D341Med (cell line): Measurements from ENCODE around the gene ACACB.

ENCODE experiments used
- DNase-seq: peaks from one replicate; pipeline ENCODE4 v3.0.0; 2012; ENCODE audit warnings: low spot score

ACACB gene

DNA sequence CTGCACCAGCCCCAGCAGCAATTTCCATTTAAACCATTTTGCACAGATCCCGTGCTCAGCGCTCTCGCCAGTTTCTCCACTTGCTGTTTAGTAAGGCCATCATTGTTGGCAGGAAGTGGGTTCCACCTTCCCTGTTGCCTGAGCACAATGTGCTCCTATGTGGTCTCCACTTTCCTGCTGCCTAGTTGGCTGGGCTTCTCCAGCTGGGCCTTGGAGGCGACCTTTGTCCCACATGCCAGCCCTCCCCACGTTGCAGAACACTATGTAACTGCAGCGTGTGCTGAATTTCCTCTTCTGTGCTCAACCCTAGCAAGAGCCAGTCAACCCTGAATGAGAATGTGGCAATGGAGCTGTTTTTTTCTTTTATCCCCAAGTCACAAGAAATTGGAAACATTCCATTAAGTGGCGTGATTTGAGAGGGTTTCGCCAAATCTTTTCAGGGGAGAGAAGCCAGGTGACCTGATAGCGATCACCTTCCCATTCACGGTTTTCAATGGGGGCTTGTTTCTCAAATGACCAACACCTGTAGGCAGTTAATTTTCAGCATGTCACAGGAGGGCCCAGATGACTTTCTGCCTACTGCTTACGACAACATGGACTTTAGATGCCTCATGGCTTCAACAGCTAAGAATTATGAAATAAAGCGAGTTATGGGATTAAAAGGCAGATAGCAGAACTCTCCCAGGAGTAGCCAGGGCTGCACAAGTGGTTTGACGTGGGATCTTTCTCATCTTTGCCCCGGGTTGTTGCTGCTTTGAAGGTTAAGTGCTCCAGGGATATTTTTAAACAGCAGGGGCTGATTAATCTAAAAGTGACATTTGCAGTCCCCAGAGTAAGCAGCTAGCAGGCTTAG, at the start of gene ACACB:
TSS of gene ACACB (plus strand) at position 830 of the 853 bp plus-strand sequence. CDS start 22,819 bp downstream, outside the sequence.
- no peak for DNase-seq

DNA sequence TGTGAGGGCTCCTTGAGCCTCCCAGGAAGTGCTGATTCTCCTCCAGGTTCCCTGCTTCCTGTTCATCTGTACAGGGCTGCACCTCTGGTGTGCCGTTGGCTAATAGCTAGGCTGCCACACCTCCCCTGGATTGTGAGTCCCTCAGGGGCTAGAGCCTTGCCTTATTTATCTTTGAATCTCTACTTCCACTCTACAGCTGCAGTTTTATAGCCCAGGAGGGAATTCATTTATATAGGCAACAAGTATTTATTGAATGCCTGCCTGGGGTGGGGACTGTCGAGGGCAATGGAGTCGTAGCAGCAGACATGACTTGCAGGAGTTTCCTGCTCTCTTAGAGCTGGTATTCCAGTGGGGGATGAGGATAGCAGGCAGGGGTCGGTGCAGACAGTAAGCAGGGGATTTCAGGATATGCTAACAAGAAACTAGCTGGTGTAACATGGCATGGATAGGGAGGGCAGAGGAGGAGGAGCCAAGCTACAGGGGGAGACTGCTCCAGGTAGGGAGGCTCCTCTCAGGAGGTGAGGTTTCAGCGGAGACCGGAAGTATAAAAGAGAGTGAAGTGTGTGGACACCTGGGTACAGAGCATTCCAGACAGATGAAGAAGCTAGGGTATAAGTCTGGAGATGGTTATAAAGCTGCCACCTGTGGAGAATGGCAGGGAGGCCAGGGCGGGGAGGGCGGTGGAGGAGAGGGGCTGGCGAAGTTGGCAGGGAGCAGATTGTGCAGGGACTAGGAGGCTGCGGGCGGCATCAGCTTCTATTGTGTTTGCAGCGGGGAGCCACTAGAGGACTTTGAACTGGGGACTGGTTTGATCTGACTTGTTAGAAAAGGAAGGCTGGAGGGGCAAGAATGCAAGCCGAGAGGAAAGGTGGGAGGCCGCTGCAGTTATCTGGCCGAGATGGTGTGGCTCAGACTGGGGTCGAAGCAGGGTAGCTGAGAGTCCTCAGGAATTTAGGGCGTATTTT, 46.8 kb upstream of the ACACB start:
- no peak for DNase-seq

DNA sequence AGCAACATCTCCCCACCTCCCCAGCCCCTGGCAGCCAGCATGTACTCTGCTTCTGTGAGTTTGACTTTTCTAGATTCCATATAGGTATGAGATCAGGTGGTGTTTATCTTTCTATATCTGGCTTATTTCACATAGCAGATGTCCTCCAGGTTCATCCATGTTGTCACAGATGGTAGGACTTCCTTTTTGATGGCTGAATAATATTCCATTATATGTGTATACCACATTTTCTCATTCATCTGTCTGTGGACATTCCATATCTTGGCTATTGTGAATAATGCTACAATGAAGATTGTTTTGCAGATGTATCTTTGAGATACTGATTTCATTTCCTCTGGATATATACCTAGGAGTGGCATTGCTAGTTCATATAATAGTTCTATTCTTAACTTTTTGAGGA, 41.5 kb upstream of the ACACB start:
- DNase-seq, result no peak

DNA sequence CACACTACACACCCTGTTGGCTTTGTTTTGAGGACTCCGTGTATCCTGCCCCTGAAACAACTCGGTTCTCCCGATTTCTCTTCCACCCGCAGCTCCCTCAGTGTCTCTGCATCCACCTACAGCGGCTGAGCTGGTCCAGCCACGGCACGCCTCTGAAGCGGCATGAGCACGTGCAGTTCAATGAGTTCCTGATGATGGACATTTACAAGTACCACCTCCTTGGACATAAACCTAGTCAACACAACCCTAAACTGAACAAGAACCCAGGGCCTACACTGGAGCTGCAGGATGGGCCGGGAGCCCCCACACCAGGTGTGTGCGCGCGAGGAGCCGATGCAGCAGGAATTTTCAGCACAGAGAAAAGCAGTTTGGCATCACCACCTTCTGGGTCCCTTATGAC, 33.6 kb upstream of the ACACB start:
- no peak for DNase-seq

DNA sequence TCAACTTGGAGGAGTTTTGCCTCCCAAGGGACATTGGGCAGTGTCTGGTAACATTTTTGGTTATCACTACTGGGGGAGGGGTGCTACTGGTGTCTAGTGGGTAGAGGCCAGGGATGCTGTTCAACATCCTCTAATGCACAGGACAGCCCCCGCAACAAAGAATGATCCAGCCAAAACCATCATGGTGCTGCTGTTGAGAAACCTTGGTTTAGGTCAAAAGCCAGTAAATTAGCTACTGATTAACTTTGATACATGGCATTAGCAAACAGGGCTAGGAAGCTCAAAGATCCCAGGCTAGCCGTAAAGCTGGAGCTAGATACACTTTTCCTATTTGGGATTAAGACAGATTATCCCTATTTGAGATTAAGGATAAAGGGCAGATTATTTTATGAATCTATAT, 32.0 kb upstream of the ACACB start:
- DNase-seq, result no peak

DNA sequence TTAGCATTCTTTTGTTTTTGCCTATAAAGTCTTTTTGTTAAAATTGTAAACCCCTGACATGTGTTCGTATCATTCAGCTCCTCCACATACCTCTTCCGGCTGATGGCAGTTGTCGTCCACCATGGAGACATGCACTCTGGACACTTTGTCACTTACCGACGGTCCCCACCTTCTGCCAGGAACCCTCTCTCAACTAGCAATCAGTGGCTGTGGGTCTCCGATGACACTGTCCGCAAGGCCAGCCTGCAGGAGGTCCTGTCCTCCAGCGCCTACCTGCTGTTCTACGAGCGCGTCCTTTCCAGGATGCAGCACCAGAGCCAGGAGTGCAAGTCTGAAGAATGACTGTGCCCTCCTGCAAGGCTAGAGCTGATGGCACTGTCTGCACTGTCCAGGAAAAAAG, 30.8 kb upstream of the ACACB start:
- DNase-seq, result no peak

DNA sequence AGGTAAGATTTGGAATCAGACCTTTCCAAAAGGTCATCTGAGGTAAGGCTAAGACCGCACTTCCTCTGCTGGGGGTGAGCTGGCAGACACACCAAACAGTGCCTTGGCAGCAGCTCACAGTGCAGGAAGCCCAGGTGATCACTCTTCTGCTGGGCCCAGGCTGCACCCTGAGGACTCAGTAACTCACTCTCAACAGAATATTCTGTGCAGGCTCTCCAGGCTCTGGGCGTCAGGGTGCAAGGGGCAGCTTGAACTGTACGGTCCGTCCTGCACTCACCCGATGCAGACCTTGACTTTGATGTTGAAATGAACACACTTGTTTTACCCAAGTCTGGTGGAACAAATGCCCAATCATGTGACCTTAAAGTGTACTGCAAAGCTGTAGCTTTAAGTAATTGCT, 29.1 kb upstream of the ACACB start:
- no peak for DNase-seq

DNA sequence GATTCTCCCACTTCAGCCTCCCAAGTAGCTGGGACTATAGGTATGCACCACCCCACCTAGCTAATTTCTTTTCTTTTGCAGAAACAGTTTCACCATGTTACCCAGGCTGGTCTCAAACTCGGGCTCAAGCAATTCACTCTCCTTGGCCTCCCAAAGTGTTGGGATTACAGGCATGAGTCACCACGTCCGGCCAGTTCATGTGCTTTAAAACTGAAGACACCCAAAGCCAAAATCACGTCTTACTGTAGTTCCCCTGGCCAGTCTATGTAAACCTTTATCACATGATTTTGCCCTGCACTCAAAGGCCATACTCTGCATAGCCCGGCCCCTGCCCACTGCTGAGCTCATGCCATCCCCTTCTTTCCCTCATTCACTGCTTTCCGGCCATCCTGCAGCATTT, 27.6 kb upstream of the ACACB start:
- DNase-seq, result no peak

DNA sequence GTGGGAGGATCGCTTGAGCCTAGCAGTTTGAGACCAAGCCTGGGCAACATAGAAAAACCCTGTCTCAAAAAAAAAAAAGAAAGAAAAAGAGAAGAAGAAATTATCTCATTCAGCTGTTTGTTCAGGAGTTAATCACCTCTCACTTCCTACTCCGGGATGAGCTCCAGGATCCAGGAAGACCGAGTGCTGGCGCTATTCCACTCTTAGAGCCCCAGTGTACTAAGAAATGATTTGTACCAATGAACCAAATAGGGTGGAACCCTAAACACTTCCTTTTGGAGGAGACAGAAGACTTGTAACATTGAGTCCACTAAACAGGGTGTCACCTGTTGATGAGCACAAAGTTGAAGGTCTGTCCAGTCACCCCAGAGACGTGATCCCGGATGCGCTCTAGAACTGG, 26.7 kb upstream of the ACACB start:
- no peak for DNase-seq

DNA sequence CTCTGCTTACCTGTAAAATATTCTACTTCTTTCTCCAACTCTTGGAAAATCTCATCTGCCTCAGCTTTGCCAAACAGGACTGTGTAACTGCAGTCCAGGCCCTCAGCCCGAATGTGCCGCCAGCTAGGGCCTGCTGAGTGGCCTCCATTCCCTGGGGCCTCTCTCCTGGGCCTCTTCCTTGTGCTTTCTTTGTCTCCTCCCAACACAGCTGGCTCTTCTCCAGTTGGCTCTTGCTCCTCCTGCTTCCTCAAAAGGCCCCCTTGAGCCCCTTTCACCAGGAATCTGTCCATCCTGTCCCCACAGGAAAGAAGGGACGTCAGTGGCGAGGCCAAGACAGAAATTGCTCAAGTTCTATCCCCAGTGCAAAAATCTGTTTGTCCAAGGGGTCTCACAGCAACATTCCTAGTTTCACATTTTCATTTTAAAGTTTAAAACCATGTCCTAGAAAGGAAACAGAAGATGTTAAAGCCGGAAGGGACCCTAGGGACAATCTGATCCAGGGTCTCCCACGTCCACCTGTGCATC, 23.8 kb upstream of the ACACB start:
- no peak for DNase-seq

DNA sequence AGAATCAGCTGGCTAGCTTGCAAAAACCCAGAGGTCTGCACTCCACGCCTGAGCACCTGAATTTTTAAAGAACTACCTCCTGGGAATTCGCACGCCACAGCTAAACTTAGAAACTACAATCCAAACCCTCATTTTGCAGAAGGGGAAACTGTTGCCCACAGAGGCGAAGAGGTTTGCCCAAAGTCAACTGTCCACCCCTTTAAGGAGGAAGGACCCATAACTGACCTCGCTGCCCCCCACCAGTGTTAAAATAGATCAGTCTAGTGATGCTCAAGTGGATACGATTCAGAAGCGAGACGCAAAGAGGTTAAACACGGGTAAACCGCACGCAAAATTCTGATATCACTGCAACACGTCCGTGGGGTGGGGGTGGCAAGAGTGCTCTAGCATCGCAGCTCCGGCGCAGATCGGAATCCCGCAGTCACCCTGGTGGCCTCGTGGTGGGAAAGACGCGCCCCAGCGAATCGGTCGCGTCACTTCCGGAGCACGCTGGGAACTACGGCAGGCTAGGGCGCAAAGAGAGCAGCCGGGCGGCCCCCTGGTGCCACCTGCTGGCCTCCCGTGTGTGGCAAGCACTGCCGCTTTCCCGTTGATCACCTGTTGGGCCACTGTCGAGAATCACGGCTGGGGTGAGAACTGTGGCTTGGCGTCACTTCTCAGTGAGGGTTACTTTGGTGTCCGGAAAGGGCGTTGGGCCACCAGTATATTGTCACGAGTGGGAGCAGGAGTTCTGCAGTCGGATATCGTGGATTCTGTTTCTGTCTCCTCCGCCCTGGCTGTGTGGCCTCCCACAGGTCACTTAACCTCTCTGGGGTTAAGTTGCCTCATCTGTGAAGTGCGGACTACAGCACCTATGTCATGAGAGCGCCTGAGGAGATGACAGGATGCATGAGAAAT, 23.1 kb upstream of the ACACB start, which contains the start of gene ALKBH2:
TSS of gene ALKBH2 (minus strand) at position 451 of the 897 bp plus-strand sequence. CDS start 686 bp downstream, outside the sequence.
- DNase-seq, result peak; percentile 94

DNA sequence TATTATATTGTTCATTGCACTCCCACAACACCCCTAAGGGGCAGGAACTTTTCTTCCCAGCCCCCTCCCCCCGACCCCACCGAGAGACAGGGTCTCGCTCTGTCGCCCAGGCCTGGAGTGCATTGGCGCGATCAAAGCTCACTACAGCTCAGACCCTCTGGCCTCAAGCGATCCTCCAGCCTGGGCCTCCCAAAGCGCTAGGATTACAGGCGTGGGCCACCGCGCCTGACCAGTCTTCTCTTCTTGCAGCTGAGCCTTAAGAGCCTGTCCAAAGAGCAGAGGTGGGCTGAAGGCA, 19.3 kb upstream of the ACACB start:
- DNase-seq, result no peak

DNA sequence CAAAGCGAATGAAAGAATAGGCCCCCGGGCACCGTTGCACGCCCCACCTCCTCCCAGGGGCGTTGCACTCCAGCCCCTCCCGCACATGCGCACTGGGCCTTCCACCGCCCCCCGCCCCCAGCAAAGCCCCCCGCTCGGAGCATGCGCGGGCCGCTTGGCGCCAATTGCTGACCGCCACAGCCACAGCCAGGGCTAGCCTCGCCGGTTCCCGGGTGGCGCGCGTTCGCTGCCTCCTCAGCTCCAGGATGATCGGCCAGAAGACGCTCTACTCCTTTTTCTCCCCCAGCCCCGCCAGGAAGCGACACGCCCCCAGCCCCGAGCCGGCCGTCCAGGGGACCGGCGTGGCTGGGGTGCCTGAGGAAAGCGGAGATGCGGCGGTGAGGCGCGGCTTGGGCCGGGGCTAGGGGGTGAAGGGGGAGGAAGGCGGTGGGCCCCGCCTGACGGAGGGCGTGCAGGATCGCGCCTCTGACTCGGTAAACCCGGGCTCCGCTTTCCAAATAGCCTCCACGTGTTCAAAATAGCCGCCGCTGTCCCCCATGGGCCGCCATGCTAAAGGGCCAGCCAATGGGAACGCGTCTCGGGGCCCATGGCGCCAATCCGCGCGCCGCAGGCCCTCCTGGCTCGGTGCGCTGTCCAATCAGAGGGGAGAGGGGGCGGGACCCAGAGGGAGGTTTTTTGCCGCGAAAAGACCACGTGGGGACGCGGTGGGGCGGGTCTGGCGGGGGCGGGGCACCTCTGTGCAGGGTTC, 18.8 kb upstream of the ACACB start, which contains the start of gene UNG:
TSS of gene UNG (plus strand) at position 163 of the 748 bp plus-strand sequence. CDS start at position 246, 83 bp downstream.
- DNase-seq, result peak; percentile 99

DNA sequence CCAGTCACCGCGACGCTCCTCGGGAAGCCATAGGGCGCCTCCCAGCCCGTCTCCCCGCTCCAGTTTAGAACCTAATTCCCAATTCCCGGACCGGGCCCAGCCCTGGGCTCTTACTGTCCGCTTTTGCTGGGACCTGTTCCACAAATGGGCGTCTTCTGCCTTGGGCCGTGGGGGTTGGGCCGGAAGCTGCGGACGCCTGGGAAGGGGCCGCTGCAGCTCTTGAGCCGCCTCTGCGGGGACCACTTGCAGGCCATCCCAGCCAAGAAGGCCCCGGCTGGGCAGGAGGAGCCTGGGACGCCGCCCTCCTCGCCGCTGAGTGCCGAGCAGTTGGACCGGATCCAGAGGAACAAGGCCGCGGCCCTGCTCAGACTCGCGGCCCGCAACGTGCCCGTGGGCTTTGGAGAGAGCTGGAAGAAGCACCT, 18.2 kb upstream of the ACACB start:
- DNase-seq, result no peak

DNA sequence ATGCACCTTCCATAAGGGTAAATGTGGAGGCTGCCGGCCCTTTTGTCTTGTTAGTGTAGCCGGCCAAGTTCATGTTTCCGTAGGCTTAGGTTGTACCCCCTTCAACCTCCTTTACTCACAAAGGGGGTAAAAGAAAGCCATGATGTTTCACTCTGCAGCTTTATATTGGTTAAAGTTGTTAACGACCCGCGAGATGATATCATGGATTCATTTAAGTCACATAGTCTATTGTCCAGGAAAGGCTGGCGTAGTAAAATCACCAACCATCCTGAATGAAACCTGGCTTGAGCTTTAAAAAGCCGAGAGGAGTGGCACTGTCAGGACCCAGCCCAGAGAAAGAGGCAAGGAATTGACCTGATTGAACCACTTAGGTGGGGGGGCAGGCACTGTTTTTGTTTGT, 17.7 kb upstream of the ACACB start:
- no peak for DNase-seq

DNA sequence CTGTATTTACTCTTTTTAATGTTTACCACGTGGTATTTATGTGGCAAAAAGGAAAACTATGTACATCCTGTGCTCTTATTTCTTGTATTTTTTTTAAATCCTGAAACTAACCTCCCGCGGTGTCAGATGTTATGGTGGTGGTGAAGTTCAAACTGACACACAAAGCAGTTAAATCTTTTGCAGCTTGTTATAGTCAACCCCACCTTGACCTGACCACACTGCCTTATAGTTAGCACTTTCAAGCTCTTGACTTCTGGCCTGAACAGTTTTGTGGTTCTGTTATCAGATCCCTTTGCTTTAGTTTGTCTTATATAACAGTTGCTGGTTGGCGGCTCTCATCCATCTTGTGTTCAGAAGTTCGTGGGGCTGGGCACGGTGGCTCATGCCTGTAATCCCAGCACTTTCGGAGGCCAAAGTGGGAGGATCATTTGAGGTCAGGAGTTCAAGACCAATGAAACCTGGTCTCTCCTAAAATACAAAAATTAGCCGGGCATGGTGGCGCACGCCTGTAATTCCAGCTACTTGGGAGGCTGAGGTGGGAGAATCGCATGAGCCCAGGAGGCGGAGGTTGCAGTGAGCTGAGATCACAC, 16.9 kb upstream of the ACACB start:
- DNase-seq, result no peak

DNA sequence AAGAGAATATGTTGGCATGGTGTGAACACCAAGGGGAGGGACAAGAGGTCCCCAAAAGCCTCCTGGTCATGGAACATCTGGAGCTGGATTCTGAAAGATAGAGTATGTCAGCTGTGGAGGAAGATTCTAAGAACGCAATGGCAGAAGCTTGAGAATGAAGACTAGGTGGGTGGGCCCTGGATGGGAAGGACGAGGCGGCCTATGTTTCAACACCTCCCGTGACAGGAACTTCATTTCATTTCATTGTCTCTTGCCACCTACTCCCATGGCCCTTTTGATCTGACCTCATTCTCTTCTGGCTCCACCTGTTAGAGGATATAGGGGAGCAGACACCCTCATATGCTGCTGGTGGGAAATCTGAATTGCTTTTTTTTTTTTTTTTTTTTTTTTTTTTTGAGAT, 15.6 kb upstream of the ACACB start:
- DNase-seq, result no peak

DNA sequence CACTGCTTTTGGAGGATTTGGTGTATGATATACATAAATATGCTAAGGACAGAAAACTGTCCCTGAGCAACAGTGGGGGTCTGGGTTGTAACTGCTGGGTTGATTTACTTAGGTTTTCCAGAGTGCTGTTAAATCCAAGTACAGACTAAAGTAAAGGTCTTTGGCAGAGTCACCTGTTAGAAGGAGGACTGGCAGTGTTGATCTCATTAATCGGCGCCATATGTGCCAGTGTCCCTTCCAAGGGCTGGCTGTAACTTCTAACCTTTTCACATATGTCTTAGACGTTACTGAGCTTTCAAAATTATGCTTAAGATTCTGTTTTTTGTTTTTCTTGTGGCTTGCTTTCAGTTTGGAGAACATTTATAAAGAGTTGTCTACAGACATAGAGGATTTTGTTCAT, 13.9 kb upstream of the ACACB start:
- no peak for DNase-seq

DNA sequence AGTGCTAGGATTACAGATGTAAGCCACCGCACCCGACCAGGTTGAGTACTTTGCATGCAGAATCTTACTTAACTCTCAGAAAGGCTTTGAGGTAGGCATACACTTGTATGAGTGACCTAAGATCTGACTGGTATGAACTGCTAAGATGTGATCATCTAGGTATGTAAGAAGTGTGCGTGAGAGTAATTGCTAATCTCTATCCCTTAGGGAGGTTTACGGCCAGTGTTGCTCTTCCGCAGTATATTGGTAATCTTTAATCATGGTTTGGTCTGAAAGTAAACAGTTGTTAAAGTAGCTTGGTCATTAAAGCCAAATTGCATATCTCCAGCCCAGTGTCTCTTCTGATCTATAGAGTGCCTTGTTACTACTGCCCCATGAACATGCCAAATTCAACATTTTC, 11.2 kb upstream of the ACACB start:
- DNase-seq, result no peak

DNA sequence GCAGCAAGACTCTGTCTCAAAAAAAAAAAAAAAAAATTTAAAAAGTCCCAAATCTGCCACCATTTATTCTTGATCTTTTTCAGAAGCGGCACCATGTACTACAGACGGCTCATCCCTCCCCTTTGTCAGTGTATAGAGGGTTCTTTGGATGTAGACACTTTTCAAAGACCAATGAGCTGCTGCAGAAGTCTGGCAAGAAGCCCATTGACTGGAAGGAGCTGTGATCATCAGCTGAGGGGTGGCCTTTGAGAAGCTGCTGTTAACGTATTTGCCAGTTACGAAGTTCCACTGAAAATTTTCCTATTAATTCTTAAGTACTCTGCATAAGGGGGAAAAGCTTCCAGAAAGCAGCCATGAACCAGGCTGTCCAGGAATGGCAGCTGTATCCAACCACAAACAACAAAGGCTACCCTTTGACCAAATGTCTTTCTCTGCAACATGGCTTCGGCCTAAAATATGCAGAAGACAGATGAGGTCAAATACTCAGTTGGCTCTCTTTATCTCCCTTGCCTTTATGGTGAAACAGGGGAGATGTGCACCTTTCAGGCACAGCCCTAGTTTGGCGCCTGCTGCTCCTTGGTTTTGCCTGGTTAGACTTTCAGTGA, 6.5 kb upstream of the ACACB start:
- DNase-seq, result no peak
